ENCODE data around the gene ZNF101. TPM values are rescaled to one million over a fixed set of nuclear protein-coding genes. Genes with fewer than 3 reads are reported as not detected.

ZNF101 gene
- total and polyA plus RNA-seq, 2 experiments from 2014 or later: 5.9 to 6.0 TPM

GRCh38 chr19:19721896-19722295 is 53.3 kb downstream of the ZNF101 start:
- Histone ChIP-seq H3K9me3 (ENCODE audit: low read depth) (no peaks in the 10 kb centered on the region), H3K4me3 (no peak overlapping the region)

DNA sequence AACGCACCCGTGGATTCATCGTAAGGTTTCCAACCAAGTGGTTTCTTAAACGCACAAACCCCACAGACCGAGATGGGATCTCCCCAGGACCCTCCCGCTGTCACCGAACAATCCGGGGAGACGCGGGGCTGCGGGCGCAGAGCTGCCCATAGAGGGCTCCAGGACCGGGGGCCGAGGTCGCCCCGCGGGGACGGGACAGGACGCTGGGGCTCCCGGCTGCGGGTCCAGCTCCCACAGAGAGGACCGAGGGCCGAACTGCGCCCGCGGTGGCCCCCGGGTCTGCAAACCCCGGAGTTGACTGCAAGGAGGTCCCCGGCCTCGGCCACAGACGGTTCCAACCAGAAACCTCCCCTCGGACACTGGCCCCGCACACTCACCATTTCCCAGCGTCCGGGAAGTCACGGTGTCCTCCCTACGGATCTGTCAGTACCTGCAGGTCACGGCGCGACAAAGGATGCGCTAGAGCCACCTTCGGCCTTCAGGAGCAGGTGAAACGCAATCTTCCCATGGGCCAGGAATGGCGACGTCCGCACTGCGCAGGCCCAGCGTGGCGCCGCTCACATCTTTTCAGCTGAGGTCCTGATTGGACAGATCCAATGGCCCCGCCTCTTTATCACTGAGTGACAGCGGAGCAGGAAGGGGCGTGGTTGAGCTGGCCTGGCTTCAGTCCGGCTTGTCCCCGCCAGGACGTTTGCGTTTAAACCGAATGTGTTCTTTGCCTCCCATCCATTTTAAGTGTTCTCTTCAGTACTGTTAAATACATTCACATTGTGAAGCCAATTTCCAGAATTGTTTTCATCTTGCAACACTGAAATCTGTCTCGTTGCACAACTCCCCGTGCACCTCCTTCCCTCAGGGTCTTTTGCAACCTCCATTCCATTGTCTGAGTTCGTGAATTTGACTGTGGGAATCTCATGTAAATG is 64.2 kb downstream of the ZNF101 start, which contains the start of gene ZNF14:
ZNF14 (minus strand) TSS at position 534 of the 923 bp plus-strand sequence; CDS start at position 380, 154 bp downstream.
- Histone ChIP-seq H3K27me3 (no peaks in the 10 kb centered on the region), H3K4me1 (ENCODE audit: low read depth) (no peaks in the 10 kb centered on the region), H3K4me3 (peak within 1 kb of the TSS; percentile 72), H3K9me3 (ENCODE audit: low read depth) (peaks cover 7% of the 10 kb centered on the region), H3K27ac (peak within 1 kb of the TSS; percentile 54), H3K36me3 (no peaks in the 10 kb centered on the region)
- peak; percentile 95 to 97 for DNase-seq (ENCODE audit: low read depth in 1 of 2, low spot score in 1 of 2)
- TF ChIP-seq, protein P1, sequence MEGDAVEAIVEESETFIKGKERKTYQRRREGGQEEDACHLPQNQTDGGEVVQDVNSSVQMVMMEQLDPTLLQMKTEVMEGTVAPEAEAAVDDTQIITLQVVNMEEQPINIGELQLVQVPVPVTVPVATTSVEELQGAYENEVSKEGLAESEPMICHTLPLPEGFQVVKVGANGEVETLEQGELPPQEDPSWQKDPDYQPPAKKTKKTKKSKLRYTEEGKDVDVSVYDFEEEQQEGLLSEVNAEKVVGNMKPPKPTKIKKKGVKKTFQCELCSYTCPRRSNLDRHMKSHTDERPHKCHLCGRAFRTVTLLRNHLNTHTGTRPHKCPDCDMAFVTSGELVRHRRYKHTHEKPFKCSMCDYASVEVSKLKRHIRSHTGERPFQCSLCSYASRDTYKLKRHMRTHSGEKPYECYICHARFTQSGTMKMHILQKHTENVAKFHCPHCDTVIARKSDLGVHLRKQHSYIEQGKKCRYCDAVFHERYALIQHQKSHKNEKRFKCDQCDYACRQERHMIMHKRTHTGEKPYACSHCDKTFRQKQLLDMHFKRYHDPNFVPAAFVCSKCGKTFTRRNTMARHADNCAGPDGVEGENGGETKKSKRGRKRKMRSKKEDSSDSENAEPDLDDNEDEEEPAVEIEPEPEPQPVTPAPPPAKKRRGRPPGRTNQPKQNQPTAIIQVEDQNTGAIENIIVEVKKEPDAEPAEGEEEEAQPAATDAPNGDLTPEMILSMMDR (IDR thresholded peaks at IDR 0.05; ENCODE audit: low read depth, low read length): peak; percentile 33

More at GRCh38 chr19:19721896-19722295, 53.3 kb downstream of the ZNF101 start:
- TF ChIP-seq, protein P1 (IDR thresholded peaks at IDR 0.05; ENCODE audit: low read depth, low read length): no peak
- Histone ChIP-seq H3K4me1 (ENCODE audit: low read depth) (no peaks in the 10 kb centered on the region), H3K27me3 (no peaks in the 10 kb centered on the region), H3K36me3 (no peaks in the 10 kb centered on the region), H3K27ac (no peak overlapping the region)
- no peak for DNase-seq (ENCODE audit: low read depth in 1 of 2, low spot score in 1 of 2)

Other genes with a start within 250 kb of the ZNF101 start
- gene TSSK6, start 153.3 kb upstream of the ZNF101 start, total RNA-seq: 4.1 and 11.9 TPM in 2 replicates
- gene TSSK6, start 153.3 kb upstream of the ZNF101 start, polyA plus RNA-seq: 0.60 and 1.5 TPM in 2 replicates
- 119 and 172 TPM in 2 replicates for gene NDUFA13, start 152.6 kb upstream of the ZNF101 start, total RNA-seq
- 806 and 843 TPM in 2 replicates for gene NDUFA13, start 152.6 kb upstream of the ZNF101 start, polyA plus RNA-seq
- 10.6 and 12.5 TPM in 2 replicates for gene YJEFN3, start 139.9 kb upstream of the ZNF101 start, total RNA-seq
- gene YJEFN3, start 139.9 kb upstream of the ZNF101 start, polyA plus RNA-seq: 23.0 and 29.9 TPM in 2 replicates
- 7.5 and 8.4 TPM in 2 replicates for gene CILP2, start 130.6 kb upstream of the ZNF101 start, total RNA-seq
- 2.2 and 6.7 TPM in 2 replicates for gene CILP2, start 130.6 kb upstream of the ZNF101 start, polyA plus RNA-seq
- 6.7 and 11.8 TPM in 2 replicates for gene PBX4, start 50.2 kb upstream of the ZNF101 start, total RNA-seq
- gene PBX4, start 50.2 kb upstream of the ZNF101 start, polyA plus RNA-seq: 10.3 and 10.9 TPM in 2 replicates
- 29.7 and 39.9 TPM in 2 replicates for gene LPAR2, start 40.6 kb upstream of the ZNF101 start, total RNA-seq
- gene LPAR2, start 40.6 kb upstream of the ZNF101 start, polyA plus RNA-seq: 56.6 and 62.2 TPM in 2 replicates
- gene GMIP, start 25.2 kb upstream of the ZNF101 start, total RNA-seq: 13.7 and 15.1 TPM in 2 replicates
- gene GMIP, start 25.2 kb upstream of the ZNF101 start, polyA plus RNA-seq: 11.6 and 12.4 TPM in 2 replicates
- gene ATP13A1, start 5.2 kb upstream of the ZNF101 start, total RNA-seq: 117 and 216 TPM in 2 replicates
- 58.0 and 67.9 TPM in 2 replicates for gene ATP13A1, start 5.2 kb upstream of the ZNF101 start, polyA plus RNA-seq
- gene ZNF14, start 64.3 kb downstream of the ZNF101 start, total RNA-seq: 4.2 and 5.5 TPM in 2 replicates
- 9.6 and 11.0 TPM in 2 replicates for gene ZNF14, start 64.3 kb downstream of the ZNF101 start, polyA plus RNA-seq
- gene ZNF506, start 152.9 kb downstream of the ZNF101 start, total RNA-seq: 49.9 and 55.0 TPM in 2 replicates
- 9.3 and 18.0 TPM in 2 replicates for gene ZNF506, start 152.9 kb downstream of the ZNF101 start, polyA plus RNA-seq
- 16.9 and 19.2 TPM in 2 replicates for gene ZNF253, start 197.0 kb downstream of the ZNF101 start, total RNA-seq
- gene ZNF253, start 197.0 kb downstream of the ZNF101 start, polyA plus RNA-seq: 24.8 and 26.7 TPM in 2 replicates
- 14.9 and 29.1 TPM in 2 replicates for gene ZNF93, start 232.1 kb downstream of the ZNF101 start, total RNA-seq
- 9.9 and 20.8 TPM in 2 replicates for gene ZNF93, start 232.1 kb downstream of the ZNF101 start, polyA plus RNA-seq